Measurements from ENCODE around the gene AP3M1.
A peak's percentile ranks its signal among the peaks of the same experiment; 100 is the strongest.
"Not testable (repeated sequence)": the region's sequence is repeated elsewhere in the genome, so short reads cannot be mapped to it uniquely, and the experiment has no call there.

Gene AP3M1

DNA sequence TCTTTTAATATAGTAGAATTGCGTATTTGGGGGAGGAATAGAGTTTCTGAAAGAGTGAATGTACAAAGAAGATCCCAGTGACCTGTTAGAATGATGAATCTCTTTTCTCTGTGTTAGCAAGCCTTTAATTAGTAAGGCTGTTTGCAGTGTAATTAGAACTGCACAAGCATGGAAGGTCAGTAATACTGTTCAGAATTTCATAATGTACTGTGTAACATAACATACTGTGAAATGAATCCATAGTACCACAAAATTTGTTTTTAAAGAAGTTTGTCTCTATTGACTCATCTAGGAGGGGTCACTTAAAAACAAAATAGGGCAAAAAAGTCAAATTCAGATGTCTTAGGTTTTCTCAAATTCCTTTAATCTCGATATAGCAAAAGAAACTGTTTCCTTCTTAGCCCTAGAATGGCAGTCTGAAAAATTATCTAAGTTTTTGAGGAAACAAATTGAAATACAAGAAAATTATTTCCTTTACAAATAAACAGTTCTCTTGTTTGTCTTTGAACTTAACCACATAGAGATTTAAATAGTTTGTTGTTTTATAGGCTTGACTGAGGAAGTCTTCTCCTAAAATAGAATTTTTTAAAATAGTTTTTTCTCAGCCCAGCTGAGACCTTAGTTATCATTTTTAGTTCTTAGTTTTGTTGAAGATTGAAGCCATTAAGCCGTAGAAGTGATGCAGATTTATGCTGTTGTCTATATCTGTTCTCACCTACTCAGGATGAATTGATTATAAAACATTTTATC, 12.9 kb upstream of the AP3M1 start:
- DNase-seq, result no peak

GRCh38 chr10:74160013-74160412, 9.4 kb upstream of the AP3M1 start:
- no peak for DNase-seq

DNA sequence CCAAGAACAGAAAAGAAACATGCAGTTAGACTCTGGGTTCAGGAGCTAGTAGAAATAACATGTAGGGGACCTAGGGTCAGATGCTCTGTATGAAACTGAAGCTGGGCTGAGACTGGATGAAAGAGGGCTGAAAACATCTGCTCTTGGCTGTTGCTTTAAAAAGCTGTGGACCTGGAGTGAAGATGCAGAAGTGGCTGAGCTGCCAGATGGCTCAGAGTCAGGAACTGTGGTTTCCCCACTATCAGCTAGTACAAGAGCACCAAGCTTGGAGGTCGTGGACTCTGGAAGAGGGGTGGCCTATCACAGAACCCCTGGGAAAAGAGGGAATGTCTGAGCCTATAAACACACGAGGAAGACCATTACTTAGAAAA, 6.3 kb upstream of the AP3M1 start:
- DNase-seq, result peak; percentile 52

- DNase-seq, result no peak
Observed at GRCh38 chr10:74153676-74154075, 3.0 kb upstream of the AP3M1 start.

DNA sequence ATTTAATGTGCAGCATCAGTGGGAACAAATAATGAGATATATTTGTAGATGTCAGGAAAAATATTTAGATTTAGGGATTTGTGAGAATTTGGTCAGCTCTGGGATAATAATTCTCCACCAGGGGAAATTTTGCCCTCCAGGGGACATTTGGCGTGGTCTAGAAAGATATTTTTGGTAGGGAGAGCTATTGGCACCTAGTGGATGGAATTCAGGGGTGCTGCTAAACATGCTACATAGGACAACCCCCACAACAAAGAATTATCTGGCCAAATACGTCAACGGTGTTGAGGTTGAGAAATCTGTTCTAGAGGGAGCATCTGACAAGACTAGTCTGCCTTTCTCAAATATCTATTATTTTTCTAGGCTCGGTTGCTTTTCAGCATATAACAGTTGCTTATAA, 2.5 kb upstream of the AP3M1 start:
- DNase-seq, result no peak

- DNase-seq, result no peak
Observed at GRCh38 chr10:74151879-74152722, 1.5 kb upstream of the AP3M1 start.

- peak; percentile 95 for DNase-seq
Observed at GRCh38 chr10:74150990-74151878, 606 bp upstream of the AP3M1 start, which contains the start of gene ADK. Gene ADK (plus strand): TSS chr10:74151221. CDS start chr10:74151279, 58 bp downstream.

GRCh38 chr10:74146980-74147379, 3.6 kb downstream of the AP3M1 start:
- DNase-seq, result not testable (repeated sequence)

DNA sequence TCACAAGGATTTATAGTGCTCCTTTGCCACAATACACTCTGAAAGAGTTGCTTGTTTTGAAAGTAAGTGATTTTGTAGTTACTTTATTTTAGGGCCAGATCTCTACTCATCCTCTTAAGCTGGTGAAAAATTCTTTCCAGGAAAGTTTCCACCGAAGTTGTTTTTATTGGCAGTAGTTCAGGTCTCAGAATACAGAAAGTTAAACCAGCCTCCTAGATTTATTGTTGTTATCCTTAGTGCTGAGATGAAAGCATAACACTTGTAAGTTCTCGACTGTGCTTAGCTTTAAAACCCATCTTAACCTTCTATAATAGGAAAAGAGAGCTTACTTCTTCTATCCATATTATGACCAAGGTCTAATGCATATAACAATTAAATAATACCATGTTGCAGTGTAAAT, 5.5 kb downstream of the AP3M1 start:
- DNase-seq, result no peak

DNA sequence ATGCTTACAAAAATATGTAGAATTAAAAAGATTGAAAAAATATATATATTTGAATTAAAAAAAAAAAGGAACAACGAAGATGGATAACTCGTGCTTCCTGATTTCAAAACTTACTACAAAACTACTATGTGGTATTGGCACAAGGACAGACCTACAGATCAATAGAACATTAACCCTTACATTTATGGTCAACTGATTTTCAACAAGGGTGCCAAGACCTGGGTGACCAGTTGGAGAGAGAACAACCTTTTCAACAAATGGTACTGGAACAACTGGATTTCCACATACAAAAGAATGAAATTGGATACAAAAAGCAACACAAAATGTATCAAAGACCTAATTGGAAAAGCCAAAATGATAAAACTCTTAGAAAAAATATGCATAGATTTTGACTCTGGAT, 10.1 kb downstream of the AP3M1 start:
- no peak for DNase-seq

GRCh38 chr10:74139981-74140380, 10.6 kb downstream of the AP3M1 start:
- DNase-seq, result no peak

DNA sequence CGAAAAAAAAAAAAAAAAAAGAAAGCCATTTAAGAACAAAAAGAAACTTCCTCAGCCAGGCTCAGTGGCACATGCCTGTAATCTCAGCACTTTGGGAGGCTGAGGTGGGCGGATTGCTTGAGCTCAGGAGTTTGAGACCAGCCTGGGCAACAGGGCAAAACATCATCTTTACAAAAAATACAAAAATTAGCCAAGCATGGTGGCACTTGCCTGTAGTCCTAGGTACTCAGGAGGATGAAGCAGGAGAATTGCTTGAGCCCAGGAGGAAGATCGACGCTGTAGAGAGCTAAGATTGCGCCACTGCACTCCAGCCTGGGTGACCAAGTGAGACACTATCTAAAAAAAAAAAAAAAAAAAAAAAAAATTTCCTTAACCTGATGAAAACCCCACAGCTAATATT, 12.0 kb downstream of the AP3M1 start:
- DNase-seq, result not testable (repeated sequence)

DNA sequence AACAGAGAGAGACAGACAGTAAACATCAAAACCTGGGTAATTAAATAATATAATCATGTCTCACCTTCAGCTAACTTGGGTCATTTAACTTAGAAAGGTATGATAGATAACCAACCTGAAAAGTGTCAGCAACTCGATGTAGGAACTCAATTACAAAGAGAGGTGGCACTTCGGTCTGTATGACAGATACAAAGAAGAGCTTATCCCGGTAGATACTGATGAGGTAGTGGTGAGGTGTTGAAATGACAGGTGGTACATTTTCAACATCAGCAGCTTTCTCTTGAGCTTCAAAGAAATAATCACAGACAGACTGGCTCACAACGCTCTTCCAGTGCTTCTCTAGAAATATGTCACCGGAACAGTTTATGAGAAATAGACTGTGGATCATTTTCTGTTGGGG, 12.6 kb downstream of the AP3M1 start:
- DNase-seq, result no peak

DNA sequence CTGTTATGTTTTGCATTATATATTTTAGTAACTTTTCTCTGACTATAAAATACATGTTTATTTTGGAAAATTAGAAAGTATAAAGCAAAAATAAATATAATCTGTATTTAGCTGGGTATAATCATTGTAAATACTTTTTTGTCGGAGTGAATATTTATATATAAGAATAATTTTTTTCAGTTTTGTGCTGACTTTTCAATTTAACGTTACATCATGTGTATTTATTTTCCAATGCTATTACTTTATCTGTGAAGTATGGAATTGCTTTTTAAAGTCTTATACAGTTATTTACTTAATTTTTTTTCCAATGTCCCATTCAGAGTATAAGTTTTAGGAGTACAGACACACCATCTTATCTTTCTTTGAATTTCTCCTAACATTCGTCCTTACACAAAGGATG, 15.2 kb downstream of the AP3M1 start:
- DNase-seq, result no peak

GRCh38 chr10:74133923-74134820, 16.5 kb downstream of the AP3M1 start:
- no peak for DNase-seq

DNA sequence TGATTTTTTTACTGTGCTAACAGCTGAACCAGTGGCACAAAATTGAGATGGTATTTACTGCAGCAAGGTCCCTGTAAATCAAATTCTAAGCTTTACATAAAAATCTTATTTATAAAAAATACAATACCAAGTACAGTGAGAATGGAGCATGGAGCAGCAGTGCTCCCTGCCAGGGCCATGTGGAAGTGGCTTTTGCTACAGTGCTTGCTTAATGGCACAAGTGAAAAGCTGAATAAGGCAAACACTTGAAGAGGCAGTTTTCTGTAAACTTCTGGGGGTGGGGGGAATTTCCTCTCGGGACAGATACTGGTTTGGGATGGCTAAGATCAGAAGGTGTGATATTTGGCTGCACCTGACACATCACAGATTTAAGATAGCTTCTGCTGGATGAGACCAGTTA, 27.5 kb downstream of the AP3M1 start:
- DNase-seq, result no peak

GRCh38 chr10:74122060-74122459, 28.6 kb downstream of the AP3M1 start:
- no peak for DNase-seq

DNA sequence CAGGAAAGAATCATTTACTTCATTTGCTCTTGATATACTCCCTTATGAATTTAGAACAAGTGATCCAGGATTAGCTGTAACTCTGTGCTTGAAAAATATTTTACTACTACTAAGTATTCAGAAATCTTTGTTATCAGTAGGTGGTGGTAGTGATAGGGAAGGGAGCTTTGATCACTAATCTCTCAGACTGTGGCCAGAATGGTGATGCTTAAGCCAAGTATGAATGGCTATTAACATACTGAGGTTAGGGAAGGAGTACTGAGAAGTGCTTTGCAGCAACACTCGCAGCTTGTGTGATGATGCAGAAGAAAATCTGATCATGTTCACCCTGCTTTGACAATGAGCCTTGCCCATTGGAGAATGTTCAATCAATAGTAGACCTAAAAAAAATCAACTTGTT, 29.3 kb downstream of the AP3M1 start:
- no peak for DNase-seq

- DNase-seq, result no peak
Observed at GRCh38 chr10:74120911-74121310, 29.7 kb downstream of the AP3M1 start.

DNA sequence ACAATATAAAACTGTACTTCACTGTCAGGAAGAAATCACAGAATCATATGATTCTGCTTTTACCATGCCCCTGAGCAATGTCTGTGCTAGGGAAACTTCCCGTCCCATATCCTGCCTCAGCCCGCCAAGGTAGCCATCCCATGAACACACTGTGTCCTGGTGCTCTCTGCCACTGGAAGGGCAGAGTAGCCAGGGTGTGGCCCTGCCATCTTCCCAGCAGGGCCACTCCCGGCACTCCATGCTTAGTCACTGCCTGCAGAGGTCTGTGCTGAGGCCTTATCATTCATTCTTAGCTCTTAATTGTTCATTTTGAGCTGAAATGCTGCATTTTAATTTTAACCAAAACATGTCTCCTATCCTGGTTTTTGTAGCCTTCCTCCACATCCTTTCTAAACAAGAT, 31.8 kb downstream of the AP3M1 start:
- DNase-seq, result no peak

GRCh38 chr10:74117738-74118137, 32.9 kb downstream of the AP3M1 start:
- no peak for DNase-seq

DNA sequence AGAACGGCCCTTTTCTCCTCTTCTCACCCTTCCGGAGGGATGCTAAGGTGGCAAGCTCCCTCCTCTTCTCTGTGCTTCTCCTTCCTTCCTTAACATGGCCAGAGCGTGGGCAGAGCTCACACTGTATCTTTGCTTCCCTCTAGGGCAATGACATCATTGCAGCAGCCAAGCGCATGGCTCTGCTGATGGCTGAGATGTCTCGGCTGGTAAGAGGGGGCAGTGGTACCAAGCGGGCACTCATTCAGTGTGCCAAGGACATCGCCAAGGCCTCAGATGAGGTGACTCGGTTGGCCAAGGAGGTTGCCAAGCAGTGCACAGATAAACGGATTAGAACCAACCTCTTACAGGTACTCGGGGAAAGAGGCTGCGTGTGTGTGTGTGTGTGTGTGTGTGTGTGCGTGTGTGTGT, 36.6 kb downstream of the AP3M1 start:
- no peak for DNase-seq

Measured in GF-D8 (cell line).